H1 (cell line): ENCODE results near the gene SMIM8. TPM values are rescaled to one million over a fixed set of nuclear protein-coding genes. Genes with fewer than 3 reads are reported as not detected.

ENCODE experiments used
- ATF2 ChIP-seq: IDR thresholded peaks from 2 replicates; pipeline ENCODE4 v1.6.1; 2012; ENCODE audit warnings: low read length, inconsistent platforms
- GABPA ChIP-seq: IDR thresholded peaks from 2 replicates; pipeline ENCODE4 v1.6.1; 2011; ENCODE audit warnings: mild to moderate bottlenecking, low read length, moderate library complexity, borderline replicate concordance; ENCODE audit not compliant: insufficient read depth
- HDAC6 ChIP-seq: IDR thresholded peaks from one replicate; pipeline ENCODE4 v1.7.1; 2012; ENCODE audit warnings: low read depth, mild to moderate bottlenecking, inconsistent platforms, low read length, moderate library complexity
- KDM1A ChIP-seq: fragments of 200-600, 300-600 bp; sonication (generic); IDR thresholded peaks from 2 replicates; pipeline ENCODE4 v1.7.1; 2016; ENCODE audit warnings: mild to moderate bottlenecking, low read length, borderline replicate concordance
- KDM5A ChIP-seq: fragments of 200-600 bp; IDR thresholded peaks from 2 replicates; pipeline ENCODE4 v1.7.1; 2012; ENCODE audit warnings: mild to moderate bottlenecking, low read length, inconsistent platforms, mixed read lengths
- NANOG ChIP-seq: IDR thresholded peaks from 2 replicates; pipeline ENCODE4 v1.6.1; 2011; ENCODE audit warnings: low read length, low read depth, mild to moderate bottlenecking, inconsistent platforms; ENCODE audit not compliant: insufficient read depth, poor library complexity, severe bottlenecking
- PHF8 ChIP-seq: fragments of 200-600 bp; sonication (generic); conservative IDR thresholded peaks from 2 replicates; pipeline ENCODE4 v1.7.1; 2012; ENCODE audit warnings: low read depth, mild to moderate bottlenecking, inconsistent platforms, low read length, moderate library complexity
- RAD21 ChIP-seq, 2 experiments: IDR thresholded peaks in 1 of 2; conservative IDR thresholded peaks in 1 of 2; 2 replicates each; pipeline ENCODE4 v1.6.1; 2011; ENCODE audit warnings: low read depth in 2 of 2, low read length in 2 of 2, improper control_type of control experiment in 1 of 2, inconsistent platforms in 1 of 2, mild to moderate bottlenecking in 1 of 2, moderate library complexity in 1 of 2
- RXRA ChIP-seq: IDR thresholded peaks from 2 replicates; pipeline ENCODE4 v1.6.1; 2011; ENCODE audit warnings: low read depth, mild to moderate bottlenecking, low read length, moderate library complexity; ENCODE audit not compliant: insufficient read depth
- SIN3A ChIP-seq, 2 experiments: IDR thresholded peaks in 1 of 2; conservative IDR thresholded peaks in 1 of 2; 2 replicates each; pipeline ENCODE4 v1.6.1; 2011 to 2012; ENCODE audit warnings: low read length in 2 of 2, improper control_type of control experiment in 1 of 2, low read depth in 1 of 2, mild to moderate bottlenecking in 1 of 2
- TAF7 ChIP-seq: optimal IDR thresholded peaks from 2 replicates; pipeline ENCODE3; 2011; ENCODE audit warnings: low read depth, mild to moderate bottlenecking, inconsistent platforms, low read length, moderate library complexity, borderline replicate concordance
- TCF12 ChIP-seq: IDR thresholded peaks from 2 replicates; pipeline ENCODE4 v1.6.1; 2011; ENCODE audit warnings: low read depth, mild to moderate bottlenecking, low read length
- USF2 ChIP-seq: IDR thresholded peaks from 2 replicates; pipeline ENCODE4 v1.6.1; 2011; ENCODE audit warnings: low read length, improper control_type of control experiment
- YY1 ChIP-seq: IDR thresholded peaks from 2 replicates; pipeline ENCODE4 v1.6.1; 2011; ENCODE audit warnings: low read depth, mild to moderate bottlenecking, low read length
- polyA plus RNA-seq, 7 experiments: library from polyadenylated mRNA; depleted of rRNA in 3 of 7; stranded (reverse) in 5 of 7; unstranded in 2 of 7; fragments of >200 nt in 5 of 7; fragments of 200-250 nt in 2 of 7; gene quantifications; 1 replicate in 5 of 7; 2 replicates in 1 of 7; 4 replicates in 1 of 7; pipeline versions ENCODE4 v1.2.1 to v1.2.3, GENCODE V29; 2011 to 2013; ENCODE audit warnings: missing spikeins in 2 of 7, mixed read lengths in 2 of 7
- total RNA-seq: library from RNA; stranded (reverse); fragmentation: NEBNext Ultra II Directional; extraction: Animal tissue kit (Norgen Biotek cat#: 25700); gene quantifications from 2 replicates; pipeline ENCODE4 v1.2.1, GENCODE V29; 2021
- TF ChIP-seq, protein P1 (sequence below): IDR thresholded peaks from 2 replicates; pipeline ENCODE4 v1.6.1; 2012; ENCODE audit warnings: inconsistent platforms
- TF ChIP-seq, protein P2 (sequence below), 3 experiments: IDR thresholded peaks; 1 replicate in 2 of 3; 2 replicates in 1 of 3; pipeline versions ENCODE4 v1.5.1 to v1.6.1; 2011; ENCODE audit warnings: low read length in 3 of 3, mild to moderate bottlenecking in 3 of 3, inconsistent platforms in 2 of 3, low read depth in 1 of 3, moderate library complexity in 1 of 3; ENCODE audit not compliant: insufficient read depth in 1 of 3; ENCODE audit errors: control extremely low read depth in 1 of 3

The SMIM8 gene
- total and polyA plus RNA-seq, 2 of the 8 experiments (the other 6 are each of a cell fraction or from before 2014, with no cell fraction given), result 3.0 to 10.7 TPM

GRCh38 chr6:87322304-87323212 is at the start of gene SMIM8 (continued):
- TF ChIP-seq USF2 (no peak), KDM5A (0 out of 2 replicates have a peak, but pooled peaks have one; percentile 11), SIN3A (conservative IDR thresholded peaks at IDR 0.05 in 1 of 2, IDR thresholded peaks at IDR 0.05 in 1 of 2; ENCODE audit: low read depth in 1 of 2, low read length in 2 of 2) (peak in 1 of 2 experiments; percentile 9; a peak in 1 of 4 replicates), TAF7 (peak; percentile 87), TCF12 (no peak), HDAC6 (no peak), PHF8 (peak; percentile 92), RAD21 (IDR thresholded peaks at IDR 0.05 in 1 of 2, conservative IDR thresholded peaks at IDR 0.05 in 1 of 2; ENCODE audit: low read depth in 2 of 2, low read length in 2 of 2) (peak; percentile 63 to 69), RXRA (no peak), ATF2 (no peak), GABPA (no peak), NANOG (peak; percentile 44), KDM1A (no peak), YY1 (no peak)
- TF ChIP-seq, protein P1, sequence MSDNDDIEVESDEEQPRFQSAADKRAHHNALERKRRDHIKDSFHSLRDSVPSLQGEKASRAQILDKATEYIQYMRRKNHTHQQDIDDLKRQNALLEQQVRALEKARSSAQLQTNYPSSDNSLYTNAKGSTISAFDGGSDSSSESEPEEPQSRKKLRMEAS, result no peak
- TF ChIP-seq, protein P2, sequence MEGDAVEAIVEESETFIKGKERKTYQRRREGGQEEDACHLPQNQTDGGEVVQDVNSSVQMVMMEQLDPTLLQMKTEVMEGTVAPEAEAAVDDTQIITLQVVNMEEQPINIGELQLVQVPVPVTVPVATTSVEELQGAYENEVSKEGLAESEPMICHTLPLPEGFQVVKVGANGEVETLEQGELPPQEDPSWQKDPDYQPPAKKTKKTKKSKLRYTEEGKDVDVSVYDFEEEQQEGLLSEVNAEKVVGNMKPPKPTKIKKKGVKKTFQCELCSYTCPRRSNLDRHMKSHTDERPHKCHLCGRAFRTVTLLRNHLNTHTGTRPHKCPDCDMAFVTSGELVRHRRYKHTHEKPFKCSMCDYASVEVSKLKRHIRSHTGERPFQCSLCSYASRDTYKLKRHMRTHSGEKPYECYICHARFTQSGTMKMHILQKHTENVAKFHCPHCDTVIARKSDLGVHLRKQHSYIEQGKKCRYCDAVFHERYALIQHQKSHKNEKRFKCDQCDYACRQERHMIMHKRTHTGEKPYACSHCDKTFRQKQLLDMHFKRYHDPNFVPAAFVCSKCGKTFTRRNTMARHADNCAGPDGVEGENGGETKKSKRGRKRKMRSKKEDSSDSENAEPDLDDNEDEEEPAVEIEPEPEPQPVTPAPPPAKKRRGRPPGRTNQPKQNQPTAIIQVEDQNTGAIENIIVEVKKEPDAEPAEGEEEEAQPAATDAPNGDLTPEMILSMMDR (IDR thresholded peaks at IDR 0.05; ENCODE audit: control extremely low read depth in 1 of 3, insufficient read depth in 1 of 3, low read depth in 1 of 3, low read length in 3 of 3), result peak; percentile 91 to 97 (median 96)
